ENCODE measurements around the gene FOXA3.
"Not testable (repeated sequence)": the region's sequence is repeated elsewhere in the genome, so short reads cannot be mapped to it uniquely, and the experiment has no call there.

FOXA3 gene

GRCh38 chr19:45828945-45829344 lies 35.2 kb upstream of the FOXA3 start:
- no peak for DNase-seq

- DNase-seq, result no peak
Observed at GRCh38 chr19:45834970-45835369, 29.2 kb upstream of the FOXA3 start.

- no peak for DNase-seq
Observed at GRCh38 chr19:45842198-45842597, 21.9 kb upstream of the FOXA3 start.

GRCh38 chr19:45847663-45848062 lies 16.5 kb upstream of the FOXA3 start:
- DNase-seq, result no peak

GRCh38 chr19:45848922-45849321 lies 15.2 kb upstream of the FOXA3 start:
- DNase-seq, result no peak

- no peak for DNase-seq
Observed at GRCh38 chr19:45852145-45852750, 11.9 kb upstream of the FOXA3 start.

GRCh38 chr19:45852983-45853382 lies 11.1 kb upstream of the FOXA3 start:
- DNase-seq, result no peak

GRCh38 chr19:45854167-45854778 lies 9.9 kb upstream of the FOXA3 start:
- DNase-seq, result no peak

- no peak for DNase-seq
Observed at GRCh38 chr19:45860359-45861259, 3.5 kb upstream of the FOXA3 start.

- DNase-seq, result no peak
Observed at GRCh38 chr19:45862271-45862563, 1.9 kb upstream of the FOXA3 start.

GRCh38 chr19:45862564-45863334 lies 1.4 kb upstream of the FOXA3 start, which contains the start of gene SYMPK:
SYMPK (minus strand) TSS chr19:45863147; CDS start chr19:45854495, 8,652 bp downstream.
- DNase-seq, result peak; percentile 96

GRCh38 chr19:45863335-45863839 lies 739 bp upstream of the FOXA3 start:
- DNase-seq, result no peak

GRCh38 chr19:45864629-45865082 lies 530 bp downstream of the FOXA3 start:
- no peak for DNase-seq

GRCh38 chr19:45865269-45865948 lies 1.3 kb downstream of the FOXA3 start:
- no peak for DNase-seq

GRCh38 chr19:45866400-45867176 lies 2.5 kb downstream of the FOXA3 start:
- no peak for DNase-seq

- not testable (repeated sequence) for DNase-seq
Observed at GRCh38 chr19:45867241-45867640, 3.1 kb downstream of the FOXA3 start.

GRCh38 chr19:45870798-45871197 lies 6.7 kb downstream of the FOXA3 start:
- no peak for DNase-seq

- DNase-seq, result no peak
Observed at GRCh38 chr19:45872095-45872919, 8.2 kb downstream of the FOXA3 start.

- DNase-seq, result no peak
Observed at GRCh38 chr19:45873219-45873772, 9.2 kb downstream of the FOXA3 start.

- DNase-seq, result no peak
Observed at GRCh38 chr19:45874620-45874966, 10.5 kb downstream of the FOXA3 start.

- no peak for DNase-seq
Observed at GRCh38 chr19:45876161-45876410, 12.0 kb downstream of the FOXA3 start.
